Epithelial cell of esophagus (primary cell): Measurements from ENCODE around the gene HS6ST3.

Experiments used
- DNase-seq: peaks from one replicate; pipeline ENCODE4 v3.0.0; 2010; ENCODE audit warnings: low read depth
- H3K4me3 ChIP-seq: 2 replicates; pipeline ENCODE4 v1.5.1; 2011; ENCODE audit warnings: mild to moderate bottlenecking, low read length, control low read depth
- TF ChIP-seq, protein P1 (sequence below): IDR thresholded peaks from 2 replicates; pipeline ENCODE4 v1.5.1; 2011; ENCODE audit warnings: low read depth, mild to moderate bottlenecking, low read length, control low read depth, inconsistent platforms; ENCODE audit not compliant: insufficient read depth; ENCODE audit errors: missing control alignments

HS6ST3 gene

DNA sequence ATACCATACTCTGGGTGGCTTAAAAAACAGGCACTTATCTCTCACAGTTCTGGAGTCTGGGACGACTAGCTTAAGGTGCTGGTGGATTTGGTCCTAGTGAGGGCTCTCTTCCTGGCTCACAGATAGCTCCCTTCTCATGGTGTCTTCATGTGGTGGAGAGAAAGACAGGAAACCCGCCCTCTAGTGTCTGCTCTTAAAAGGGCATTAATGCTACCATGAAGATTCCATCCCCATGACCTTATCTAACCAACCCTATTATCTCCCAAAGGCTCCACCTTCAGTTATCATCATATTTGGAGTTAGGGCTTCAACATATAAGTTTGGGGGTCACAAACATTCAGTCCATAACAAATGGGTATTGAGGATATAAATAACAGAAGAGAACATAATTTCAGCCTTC is 139.4 kb downstream of the HS6ST3 start:
- TF ChIP-seq, protein P1, sequence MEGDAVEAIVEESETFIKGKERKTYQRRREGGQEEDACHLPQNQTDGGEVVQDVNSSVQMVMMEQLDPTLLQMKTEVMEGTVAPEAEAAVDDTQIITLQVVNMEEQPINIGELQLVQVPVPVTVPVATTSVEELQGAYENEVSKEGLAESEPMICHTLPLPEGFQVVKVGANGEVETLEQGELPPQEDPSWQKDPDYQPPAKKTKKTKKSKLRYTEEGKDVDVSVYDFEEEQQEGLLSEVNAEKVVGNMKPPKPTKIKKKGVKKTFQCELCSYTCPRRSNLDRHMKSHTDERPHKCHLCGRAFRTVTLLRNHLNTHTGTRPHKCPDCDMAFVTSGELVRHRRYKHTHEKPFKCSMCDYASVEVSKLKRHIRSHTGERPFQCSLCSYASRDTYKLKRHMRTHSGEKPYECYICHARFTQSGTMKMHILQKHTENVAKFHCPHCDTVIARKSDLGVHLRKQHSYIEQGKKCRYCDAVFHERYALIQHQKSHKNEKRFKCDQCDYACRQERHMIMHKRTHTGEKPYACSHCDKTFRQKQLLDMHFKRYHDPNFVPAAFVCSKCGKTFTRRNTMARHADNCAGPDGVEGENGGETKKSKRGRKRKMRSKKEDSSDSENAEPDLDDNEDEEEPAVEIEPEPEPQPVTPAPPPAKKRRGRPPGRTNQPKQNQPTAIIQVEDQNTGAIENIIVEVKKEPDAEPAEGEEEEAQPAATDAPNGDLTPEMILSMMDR = peak; percentile 68
- no peak overlapping the region for H3K4me3 ChIP-seq
- DNase-seq = peak; percentile 65

DNA sequence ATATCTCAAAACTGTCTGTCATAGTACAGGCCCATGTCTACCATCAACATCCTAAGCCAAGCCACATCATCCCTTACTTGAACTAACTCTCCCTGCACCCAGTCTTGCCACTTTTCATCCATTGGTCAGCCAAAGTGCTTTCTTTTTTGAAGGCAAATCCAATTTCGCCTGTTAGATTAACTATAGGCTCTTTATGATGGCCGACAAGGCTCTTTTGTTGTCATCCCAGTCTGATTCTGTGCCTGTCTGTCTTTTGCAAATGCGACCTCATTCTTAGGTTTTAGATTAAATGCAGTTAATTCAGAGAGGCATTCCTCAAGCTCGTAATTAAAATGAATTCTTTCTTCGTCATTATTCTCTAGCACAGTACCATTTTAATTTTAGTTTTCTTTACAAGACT is 148.3 kb downstream of the HS6ST3 start:
- H3K4me3 ChIP-seq = no peak overlapping the region
- no peak for DNase-seq
- TF ChIP-seq, protein P1 = no peak

DNA sequence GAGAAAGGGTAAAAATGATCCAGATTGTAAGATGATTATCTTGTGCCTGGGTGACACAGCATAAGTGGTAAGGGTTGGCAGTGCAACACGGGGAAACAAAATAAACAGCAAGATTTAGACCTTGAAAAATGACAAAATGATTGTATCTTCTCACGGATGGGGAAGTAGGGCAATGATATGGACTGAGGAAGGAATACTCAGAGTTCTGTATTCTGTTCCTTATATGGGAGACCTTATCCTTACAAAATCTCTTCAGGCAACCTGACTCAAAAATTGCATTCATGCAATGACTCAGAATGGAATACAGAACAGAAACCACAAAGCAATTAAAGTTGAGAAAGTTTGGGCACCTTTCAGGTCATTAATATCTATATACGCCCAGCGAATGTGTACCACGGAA is 149.0 kb downstream of the HS6ST3 start:
- DNase-seq = peak; percentile 55
- TF ChIP-seq, protein P1 = no peak
- no peak overlapping the region for H3K4me3 ChIP-seq

DNA sequence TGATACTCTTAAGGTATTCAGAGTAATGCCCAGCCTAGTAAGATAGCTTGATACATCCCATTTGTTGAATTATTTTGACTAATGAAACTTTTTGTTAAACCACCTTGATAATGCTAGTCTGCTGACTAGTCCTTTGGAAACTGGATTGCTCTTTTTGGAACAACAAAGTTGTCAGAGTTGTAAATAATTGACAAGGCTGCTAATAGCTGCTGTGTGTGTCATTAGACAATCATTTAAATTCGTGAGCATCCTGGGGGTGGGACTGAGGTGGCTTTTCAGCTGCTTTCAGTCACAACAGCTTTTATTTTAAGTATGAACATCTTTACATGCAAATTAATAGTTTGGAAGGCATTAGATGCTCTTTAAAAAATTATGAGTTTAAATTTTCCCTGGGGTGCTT is 153.5 kb downstream of the HS6ST3 start:
- no peak for DNase-seq
- no peak overlapping the region for H3K4me3 ChIP-seq
- TF ChIP-seq, protein P1 = no peak

DNA sequence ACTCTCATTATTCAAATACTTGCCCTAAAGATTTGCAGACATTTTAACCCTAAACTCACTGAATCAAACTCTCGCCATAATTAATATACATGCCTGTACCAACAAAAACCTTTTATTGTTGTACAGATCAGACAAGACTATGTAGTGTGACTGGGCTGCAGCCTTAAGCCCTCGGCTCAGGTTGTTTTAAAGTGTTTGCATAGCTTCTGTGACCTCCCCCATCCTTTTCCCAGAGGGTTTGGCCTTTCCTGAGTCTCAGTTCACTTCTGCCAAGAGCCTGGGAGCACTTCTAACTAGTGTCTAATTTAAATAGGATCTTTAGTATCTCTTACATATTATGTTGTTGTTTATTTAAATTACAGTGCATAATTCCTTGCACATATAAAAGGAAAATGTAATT is 158.2 kb downstream of the HS6ST3 start:
- H3K4me3 ChIP-seq = no peak overlapping the region
- TF ChIP-seq, protein P1 = no peak
- DNase-seq = no peak

DNA sequence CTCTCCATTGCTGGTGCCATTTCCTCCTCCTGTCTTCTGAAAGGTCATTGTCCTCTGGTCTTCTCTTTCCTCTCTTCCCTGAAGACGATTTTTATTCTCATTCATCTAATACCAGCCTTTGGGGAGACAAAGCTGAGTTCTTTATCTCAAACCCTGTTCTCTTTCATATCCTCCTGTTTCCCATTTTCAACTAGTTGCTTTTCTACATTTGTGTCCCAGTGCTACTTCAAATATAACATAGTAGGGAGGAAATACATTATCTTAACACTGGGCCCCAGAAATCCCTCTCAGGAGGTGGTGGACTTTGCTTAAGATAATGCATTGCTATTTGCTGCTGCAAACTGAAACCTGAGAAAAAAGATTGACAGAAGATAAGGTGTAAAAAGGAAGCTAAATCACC is 159.1 kb downstream of the HS6ST3 start:
- TF ChIP-seq, protein P1 = no peak
- H3K4me3 ChIP-seq = no peak overlapping the region
- no peak for DNase-seq

DNA sequence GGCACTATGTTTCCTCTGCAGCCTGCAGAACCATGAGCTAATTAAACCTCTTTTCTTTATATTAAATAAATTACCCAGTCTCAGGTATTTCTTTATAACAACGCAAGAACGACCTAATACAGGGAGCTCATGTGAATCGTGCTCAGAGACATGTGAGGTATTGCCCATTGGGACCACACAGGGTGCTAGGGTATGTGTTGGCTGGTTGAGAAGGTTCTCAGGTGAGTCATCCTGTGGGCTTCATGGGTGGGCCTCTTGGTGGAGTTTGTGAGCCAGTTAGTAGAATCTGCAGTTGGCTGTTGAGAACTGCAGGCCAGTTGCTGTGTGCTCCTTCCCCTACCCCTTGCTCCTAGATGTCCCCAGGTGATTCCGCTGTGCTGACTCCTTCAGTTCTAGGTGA is 163.0 kb downstream of the HS6ST3 start:
- no peak overlapping the region for H3K4me3 ChIP-seq
- DNase-seq = no peak
- TF ChIP-seq, protein P1 = no peak
